RKO (cell line): ENCODE data around the gene CRADD.
"Not testable (repeated sequence)": the region's sequence is repeated elsewhere in the genome, so short reads cannot be mapped to it uniquely, and the experiment has no call there.

Experiments
- DNase-seq: peaks from one replicate; pipeline ENCODE4 v3.0.0-alpha.2; 2016; ENCODE audit warnings: low spot score

CRADD gene

DNA sequence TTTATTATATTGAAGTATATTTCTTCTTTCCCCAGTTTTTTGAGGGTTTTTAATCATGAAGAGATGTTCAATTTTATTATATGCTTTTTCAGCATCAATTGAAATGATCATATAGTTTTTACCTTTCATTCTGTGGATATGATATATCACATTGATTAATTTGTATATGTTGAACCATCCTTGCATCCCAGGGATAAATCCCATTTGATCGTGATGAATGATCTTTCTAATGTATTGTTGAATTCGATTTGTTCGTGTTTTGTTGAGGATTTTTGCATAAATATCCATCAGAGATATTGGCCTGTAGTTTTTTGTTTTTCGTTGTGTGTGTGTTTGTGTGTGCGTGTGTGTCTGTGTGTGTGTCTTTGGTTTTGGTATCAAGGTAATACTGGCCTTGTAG is 196.4 kb downstream of the CRADD start:
- no peak for DNase-seq

GRCh38 chr12:93875157-93875556 is 198.0 kb downstream of the CRADD start:
- DNase-seq: no peak

- DNase-seq: no peak
Observed at GRCh38 chr12:93876360-93876759, 199.2 kb downstream of the CRADD start.

DNA sequence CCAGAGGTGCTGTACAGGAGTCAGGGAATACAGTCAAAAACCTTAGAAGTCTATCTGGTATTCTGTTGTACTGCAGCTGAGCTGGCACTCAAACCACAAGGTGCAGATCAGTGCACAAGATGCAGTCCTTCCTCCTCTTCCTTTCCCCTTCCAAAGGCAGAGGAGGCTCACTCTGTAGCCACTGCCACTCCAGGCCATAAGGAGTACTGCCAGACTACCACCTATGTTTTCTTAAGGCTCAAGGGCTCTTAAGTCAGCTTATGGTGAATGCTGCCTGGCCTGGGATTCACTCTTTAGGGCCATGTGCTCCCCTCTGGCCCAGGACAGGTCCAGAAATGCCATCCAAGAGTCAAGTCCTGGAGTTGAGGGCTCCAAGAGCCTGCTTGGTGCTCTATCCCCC is 200.3 kb downstream of the CRADD start:
- DNase-seq: no peak

- DNase-seq: no peak
Observed at GRCh38 chr12:93879476-93880421, 202.6 kb downstream of the CRADD start.

- DNase-seq: no peak
Observed at GRCh38 chr12:93880853-93881522, 203.8 kb downstream of the CRADD start.

DNA sequence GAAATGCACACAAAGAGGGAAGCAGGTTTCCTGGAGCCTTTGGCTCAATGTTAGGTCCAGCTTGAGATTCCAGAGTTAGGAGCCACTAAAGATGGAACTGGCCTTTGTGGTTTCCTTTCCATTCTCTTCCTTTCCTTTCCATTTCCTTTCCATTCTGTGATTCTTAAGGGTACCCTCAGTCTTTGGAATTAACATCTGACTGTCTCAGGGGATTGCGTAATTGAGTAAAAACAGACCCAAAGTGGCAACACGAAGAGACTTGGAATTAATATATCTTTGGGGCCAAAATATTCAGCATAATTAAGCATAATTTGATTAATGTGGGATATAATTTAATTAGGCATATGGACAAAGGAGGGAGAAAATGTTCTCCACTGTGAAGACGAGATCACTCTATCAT is 205.6 kb downstream of the CRADD start:
- no peak for DNase-seq

DNA sequence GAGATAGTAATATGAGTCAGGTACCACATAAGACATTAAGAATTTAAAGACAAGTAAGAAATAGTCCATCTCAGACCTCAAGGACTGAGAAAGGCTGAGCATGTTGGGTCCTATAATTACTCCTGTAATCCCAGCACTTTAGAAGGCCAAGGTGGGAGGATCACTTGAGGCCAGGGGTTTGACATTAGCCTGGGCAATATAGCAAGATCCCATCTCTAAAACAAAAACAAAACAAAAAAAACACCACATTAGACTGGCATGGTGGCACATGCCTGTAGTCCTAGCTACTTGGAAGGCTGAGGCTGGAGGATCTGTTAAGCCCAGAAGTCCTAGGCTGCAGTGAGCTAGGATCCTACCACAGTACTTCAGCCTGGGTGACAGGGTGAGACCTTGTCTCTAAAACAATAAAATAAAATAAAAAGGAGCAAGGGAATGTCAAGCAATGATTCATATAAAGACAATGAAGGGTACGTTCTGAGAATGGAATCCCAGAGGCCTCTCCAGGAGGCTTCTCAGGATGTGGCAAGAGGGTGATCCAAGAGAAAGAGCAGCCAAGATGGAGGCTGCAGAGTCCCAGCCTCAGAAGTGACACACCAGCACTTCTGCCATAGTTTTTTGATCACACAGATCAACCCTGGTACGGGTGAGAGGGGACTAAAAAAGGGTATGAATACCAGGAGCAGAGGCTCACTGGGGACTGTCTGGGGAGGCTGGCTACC is 206.4 kb downstream of the CRADD start:
- no peak for DNase-seq

DNA sequence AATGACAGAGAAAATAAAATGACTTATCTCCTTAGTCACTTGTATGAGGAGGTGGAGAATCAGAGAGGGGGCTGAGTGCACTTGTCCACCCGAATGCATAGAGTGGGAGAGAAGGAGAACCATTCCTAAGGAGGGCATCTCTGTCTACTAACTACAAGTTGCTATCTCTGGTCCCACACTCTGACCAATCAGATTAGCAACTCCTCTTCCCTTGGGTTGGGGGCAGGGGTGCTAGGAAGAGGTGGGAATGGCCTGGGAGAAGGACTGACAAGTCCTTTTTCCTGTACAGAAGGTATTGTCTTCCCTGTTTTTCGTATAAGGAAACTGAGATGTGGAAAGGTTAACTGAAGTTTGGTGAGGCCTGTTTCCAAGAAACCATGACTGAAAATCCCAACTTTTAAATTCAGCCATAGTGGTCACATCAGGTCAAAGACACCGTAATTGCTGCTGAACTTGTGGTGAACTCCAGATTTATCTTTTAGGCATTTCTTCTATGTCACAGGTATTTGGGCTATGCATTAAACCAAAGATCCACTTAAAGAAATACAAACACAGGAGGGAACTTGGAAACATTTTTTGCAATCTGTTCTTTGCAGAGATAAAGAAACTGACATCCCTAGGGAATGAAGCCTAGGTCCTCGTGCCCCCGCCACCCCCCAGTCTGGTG is 207.8 kb downstream of the CRADD start:
- DNase-seq: no peak

- DNase-seq: not testable (repeated sequence)
Observed at GRCh38 chr12:93885973-93886532, 208.9 kb downstream of the CRADD start.

- DNase-seq: no peak
Observed at GRCh38 chr12:93886533-93887511, 209.6 kb downstream of the CRADD start.

DNA sequence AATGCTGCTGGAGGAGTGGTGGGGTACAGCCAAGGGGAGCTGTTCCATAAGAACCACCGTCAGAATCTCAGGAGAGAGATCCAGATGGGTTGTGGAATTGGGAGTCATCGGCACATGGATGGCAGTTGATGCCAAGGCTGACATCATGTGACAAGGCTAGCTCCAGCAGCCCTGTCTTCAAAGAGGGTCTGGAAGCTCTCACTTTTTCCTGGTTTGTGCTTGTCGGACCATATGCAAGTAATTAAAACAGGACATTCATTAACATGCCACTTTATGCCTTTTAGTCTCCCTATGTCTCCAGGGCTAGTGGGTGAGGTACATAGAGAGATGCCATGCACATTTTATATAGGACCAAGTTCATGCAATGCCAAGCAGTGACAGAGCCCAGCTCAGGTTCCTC is 211.8 kb downstream of the CRADD start:
- DNase-seq: no peak

- DNase-seq: no peak
Observed at GRCh38 chr12:93889516-93890212, 212.5 kb downstream of the CRADD start.

DNA sequence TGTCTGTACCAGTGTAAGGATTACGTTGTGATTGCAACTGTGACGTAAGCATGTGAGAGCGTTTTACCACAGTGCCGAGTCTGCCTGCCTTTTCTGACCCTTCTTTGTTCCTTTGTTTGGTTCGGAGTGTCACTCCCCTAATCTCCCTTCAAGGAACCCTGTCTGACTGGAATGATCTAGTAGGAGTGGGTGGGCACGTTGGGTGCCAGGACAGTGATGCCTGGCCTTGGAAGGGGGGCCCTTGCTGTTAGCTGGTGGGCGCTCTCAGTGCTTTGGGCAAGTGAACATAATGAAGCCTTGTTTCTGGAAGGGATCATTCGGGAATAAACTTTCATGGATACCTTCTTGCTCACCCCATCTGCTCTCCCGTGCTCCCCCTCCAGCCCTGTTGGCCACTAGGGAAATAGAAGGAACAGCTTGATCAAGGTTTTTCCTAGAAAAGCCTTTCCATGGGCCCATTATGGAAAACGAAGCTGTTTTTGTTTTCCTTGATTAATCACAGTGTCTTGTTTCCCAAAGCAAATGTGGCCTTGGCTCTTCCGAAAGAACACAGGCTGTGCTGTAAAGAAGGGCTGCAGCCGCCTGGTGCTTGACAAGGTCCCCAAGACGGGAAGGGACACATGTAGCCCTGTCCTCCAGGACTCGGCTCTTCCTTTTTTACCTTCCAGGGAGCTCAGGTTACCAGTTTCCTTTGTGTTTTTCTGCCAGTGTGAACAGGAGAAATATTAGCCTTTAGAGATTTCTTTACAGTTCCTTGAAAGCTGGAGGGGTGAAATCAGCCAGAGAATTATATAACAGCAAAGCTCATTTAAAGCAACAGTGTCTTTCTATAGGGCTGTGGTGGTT is 215.5 kb downstream of the CRADD start:
- no peak for DNase-seq

GRCh38 chr12:93894391-93895088 is 217.4 kb downstream of the CRADD start:
- no peak for DNase-seq

GRCh38 chr12:93895089-93895445 is 217.9 kb downstream of the CRADD start:
- no peak for DNase-seq

- DNase-seq: peak; percentile 22
Observed at GRCh38 chr12:93896427-93896826, 219.3 kb downstream of the CRADD start.

- no peak for DNase-seq
Observed at GRCh38 chr12:93896952-93897351, 219.8 kb downstream of the CRADD start.
